ENCODE measurements around the gene DR1. TPM values are rescaled to one million over a fixed set of nuclear protein-coding genes. Genes with fewer than 3 reads are reported as not detected.

Gene DR1
- total and polyA plus RNA-seq, 2 of the 8 experiments (the other 6 are each of a cell fraction or from before 2014, with no cell fraction given) = 13.1 to 62.3 TPM

- no peak overlapping the region for H4K5ac ChIP-seq (ENCODE audit: insufficient read length, low read depth, low read length)
- no peak overlapping the region for H2AK5ac ChIP-seq (ENCODE audit: low read depth, low read length)
- no peaks in the 10 kb centered on the region for H3K23me2 ChIP-seq (ENCODE audit: low read depth, low read length)
- H3K18ac ChIP-seq (ENCODE audit: extremely low read depth, low read length) = no peak overlapping the region
- H2AFZ ChIP-seq (ENCODE audit: low read length) = no peak overlapping the region
- ChIA-PET CTCF (ENCODE audit: partially characterized antibody) (interaction anchor here (1.2 to 1.9 kb wide), 2 partner anchors 13 to 54 kb away, joined by 3 to 4 read pairs; partner anchors contain the start of gene DR1), POLR2A (ENCODE audit: partially characterized antibody) (interaction anchor here (0.8 to 1.9 kb wide), 3 partner anchors 11 to 90 kb away, joined by 3 to 7 read pairs (median 5); partner anchors contain the start of genes DR1 and FNBP1L)
- H3K4ac ChIP-seq (replicated peaks; ENCODE audit: insufficient read length, low read depth, low read length) = no peak overlapping the region
- no peak overlapping the region for H2BK12ac ChIP-seq (ENCODE audit: low read depth, low read length)
- H3K36me3 ChIP-seq (ENCODE audit: control insufficient read depth in 2 of 4, insufficient read depth in 4 of 4, low read length in 3 of 4) = peaks cover 0 to 65% (median 15%) of the 10 kb centered on the region in 4 experiments; a peak in 5 of 8 replicates
- no peak overlapping the region for H3K4me3 ChIP-seq (ENCODE audit: extremely low read depth in 1 of 4, insufficient read depth in 2 of 4, low read depth in 3 of 4, low read length in 4 of 4)
- peaks cover 0 to 57% of the 10 kb centered on the region in 2 experiments; a peak in 2 of 4 replicates for H3K79me2 ChIP-seq (ENCODE audit: control insufficient read depth in 1 of 2, insufficient read depth in 2 of 2, low read length in 2 of 2)
- no peak overlapping the region for H2BK5ac ChIP-seq (ENCODE audit: low read depth, low read length)
- no peaks in the 10 kb centered on the region for H3K9me3 ChIP-seq (ENCODE audit: insufficient read depth in 2 of 2, low read depth in 1 of 2, low read length in 1 of 2)
- no peak overlapping the region for H3K14ac ChIP-seq (ENCODE audit: insufficient read length)
- H4K8ac ChIP-seq (ENCODE audit: extremely low read depth, insufficient read depth, low read length) = no peak overlapping the region
- H3K56ac ChIP-seq (replicated peaks; ENCODE audit: insufficient read length, low read depth, low read length) = no peak overlapping the region
- no peak for FAIRE-seq
- no peak overlapping the region for H2BK120ac ChIP-seq (replicated peaks; ENCODE audit: low read depth, low read length)
- no peak overlapping the region for H3K4me2 ChIP-seq (ENCODE audit: insufficient read depth in 1 of 2, low read depth in 2 of 2, low read length in 2 of 2)
- no peak overlapping the region for H2BK15ac ChIP-seq (ENCODE audit: low read length)
- no peak overlapping the region for H3K27ac ChIP-seq (ENCODE audit: low read depth, low read length)
- peaks cover 0 to 5% (median 2%) of the 10 kb centered on the region in 4 experiments; a peak in 2 of 7 replicates for H3K4me1 ChIP-seq (replicated peaks in 1 of 4; ENCODE audit: control insufficient read depth in 3 of 4, insufficient read depth in 4 of 4, low read length in 3 of 4)
- H3K23ac ChIP-seq (ENCODE audit: insufficient read length) = no peak overlapping the region
- TF ChIP-seq SUZ12 (IDR thresholded peaks at IDR 0.05; ENCODE audit: low read length) (no peak), GTF2F1 (IDR thresholded peaks at IDR 0.05; ENCODE audit: borderline replicate concordance, low read depth, low read length) (no peak), ZNF274 (IDR thresholded peaks at IDR 0.05; ENCODE audit: borderline replicate concordance, extremely low read depth, low read length) (no peak), YY1 (IDR thresholded peaks at IDR 0.05; ENCODE audit: low read depth, low read length) (no peak), KDM4A (IDR thresholded peaks at IDR 0.05; ENCODE audit: low read depth, low read length, severe bottlenecking) (no peak), POU5F1 (IDR thresholded peaks at IDR 0.05; ENCODE audit: low read depth, low read length) (no peak), EZH2 (IDR thresholded peaks at IDR 0.05; ENCODE audit: low read depth, low read length, severe bottlenecking) (no peak), GABPA (IDR thresholded peaks at IDR 0.05; ENCODE audit: borderline replicate concordance, insufficient read depth, low read length) (no peak), KDM5A (IDR thresholded peaks at IDR 0.05; ENCODE audit: low read length) (no peak), SP4 (IDR thresholded peaks at IDR 0.05; ENCODE audit: low read length) (no peak), FOSL1 (IDR thresholded peaks at IDR 0.05; ENCODE audit: insufficient read depth, low read depth, low read length) (no peak), PHF8 (conservative IDR thresholded peaks at IDR 0.05; ENCODE audit: low read depth, low read length) (no peak)
- WGBS, 2 experiments (ENCODE audit: extremely low coverage in 1 of 2, insufficient coverage in 1 of 2, insufficient read length in 1 of 2, insufficient replicate concordance in 2 of 2, low coverage in 1 of 2, low lambda C conversion rate in 2 of 2, missing lambda C conversion rate in 1 of 2) = 85% methylated on average over 6 of the region's 6 CpGs; no CpG with 5 or more reads in 1 of the 2 experiments
- no peak overlapping the region for H3K9ac ChIP-seq (replicated peaks in 1 of 4; ENCODE audit: extremely low read depth in 1 of 4, low read depth in 3 of 4, low read length in 3 of 4)
- no peak for DNase-seq (ENCODE audit: low read depth in 1 of 2, low spot score in 2 of 2)
- H4K20me1 ChIP-seq (replicated peaks in 1 of 2; ENCODE audit: control insufficient read depth in 1 of 2, insufficient read depth in 2 of 2, low read length in 2 of 2) = no peaks in the 10 kb centered on the region
- H3K27me3 ChIP-seq (replicated peaks in 1 of 4; ENCODE audit: control insufficient read depth in 3 of 4, extremely low read depth in 1 of 4, insufficient read depth in 3 of 4, low read length in 3 of 4) = no peaks in the 10 kb centered on the region
- no peak overlapping the region for H2BK20ac ChIP-seq (ENCODE audit: low read length)
- H4K91ac ChIP-seq (replicated peaks; ENCODE audit: insufficient read length, low read length) = no peak overlapping the region
- H3K79me1 ChIP-seq (ENCODE audit: low read depth, low read length) = peaks cover 4% of the 10 kb centered on the region; the same call in 1 of the 2 replicates
Measured at GRCh38 chr1:93358293-93358692, 12.6 kb downstream of the DR1 start.
